ENCODE measurements around the gene SLC25A39.

- TF ChIP-seq CTCF (IDR thresholded peaks at IDR 0.05) (no peak), POLR2A (IDR thresholded peaks at IDR 0.05) (no peak)
Measured at GRCh38 chr17:44277976-44278375, 46.6 kb downstream of the SLC25A39 start.

Data from body of pancreas (tissue), 4 donors.